ENCODE measurements around the gene NR1H2.
A peak's percentile ranks its signal among the peaks of the same experiment; 100 is the strongest.

Gene NR1H2

DNA sequence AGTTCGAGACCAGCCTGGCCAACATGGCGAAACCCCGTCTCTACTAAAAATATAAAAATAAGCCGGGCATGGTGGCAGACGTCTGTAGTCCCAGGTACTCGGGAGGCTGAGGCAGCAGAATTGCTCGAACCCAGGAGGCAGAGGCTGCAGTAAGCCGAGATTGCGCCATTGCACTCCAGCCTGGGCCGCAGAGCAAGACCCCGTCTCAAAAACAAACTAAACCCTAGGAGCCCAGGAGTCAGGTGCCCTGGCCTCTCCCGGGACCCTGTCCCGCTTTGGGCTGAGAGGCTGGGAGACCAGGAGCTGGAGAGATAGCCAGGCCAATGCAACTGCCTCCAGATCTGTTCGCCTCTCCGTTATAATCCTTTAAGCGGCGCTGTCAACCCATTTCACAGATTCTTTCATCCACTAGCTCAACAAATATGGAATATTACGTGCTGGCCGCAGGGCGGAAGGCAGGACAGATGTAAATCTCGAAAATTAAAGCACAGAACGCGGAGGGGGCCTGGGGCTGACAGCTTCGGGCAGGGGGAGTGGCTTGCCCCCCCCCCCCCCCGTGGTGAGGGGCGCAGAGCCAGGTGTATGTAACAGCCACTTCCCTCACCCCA lies 51.2 kb downstream of the NR1H2 start:
- no peak for DNase-seq

DNA sequence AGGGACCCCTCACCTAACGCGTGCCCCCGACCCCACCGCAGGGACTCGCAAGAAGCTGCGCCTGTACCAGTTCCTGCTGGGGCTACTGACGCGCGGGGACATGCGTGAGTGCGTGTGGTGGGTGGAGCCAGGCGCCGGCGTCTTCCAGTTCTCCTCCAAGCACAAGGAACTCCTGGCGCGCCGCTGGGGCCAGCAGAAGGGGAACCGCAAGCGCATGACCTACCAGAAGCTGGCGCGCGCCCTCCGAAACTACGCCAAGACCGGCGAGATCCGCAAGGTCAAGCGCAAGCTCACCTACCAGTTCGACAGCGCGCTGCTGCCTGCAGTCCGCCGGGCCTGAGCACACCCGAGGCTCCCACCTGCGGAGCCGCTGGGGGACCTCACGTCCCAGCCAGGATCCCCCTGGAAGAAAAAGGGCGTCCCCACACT lies 51.8 kb downstream of the NR1H2 start:
- peak; percentile 37 for DNase-seq

DNA sequence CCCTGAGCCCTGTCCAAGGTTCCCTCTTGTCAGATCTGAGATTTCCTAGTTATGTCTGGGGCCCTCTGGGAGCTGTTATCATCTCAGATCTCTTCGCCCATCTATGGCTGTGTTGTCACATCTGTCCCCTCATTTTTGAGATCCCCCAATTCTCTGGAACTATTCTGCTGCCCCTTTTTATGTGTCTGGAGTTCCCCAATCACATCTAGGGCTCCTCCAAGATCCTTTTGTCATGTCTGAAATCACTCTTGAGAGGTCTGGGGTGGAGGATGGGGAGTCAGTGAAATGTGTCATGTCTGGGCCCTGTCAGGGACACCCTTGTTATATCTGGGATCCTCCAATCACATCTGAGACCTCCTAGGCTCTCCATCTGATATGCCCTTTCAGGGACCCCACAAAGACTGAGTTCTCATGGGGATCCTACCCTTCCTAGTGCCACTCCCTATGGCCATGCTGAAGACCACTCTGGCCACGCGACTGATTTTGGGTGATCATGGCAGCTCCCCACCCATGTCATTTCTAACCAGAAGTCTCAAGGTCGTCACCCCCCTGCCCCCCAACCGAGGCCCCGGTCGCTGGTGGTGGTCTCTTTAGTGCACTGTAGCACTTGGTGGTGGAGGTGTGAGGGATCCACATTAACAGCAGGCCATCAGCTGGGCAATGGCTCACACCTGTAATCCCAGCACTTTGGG lies 52.7 kb downstream of the NR1H2 start:
- no peak for DNase-seq

DNA sequence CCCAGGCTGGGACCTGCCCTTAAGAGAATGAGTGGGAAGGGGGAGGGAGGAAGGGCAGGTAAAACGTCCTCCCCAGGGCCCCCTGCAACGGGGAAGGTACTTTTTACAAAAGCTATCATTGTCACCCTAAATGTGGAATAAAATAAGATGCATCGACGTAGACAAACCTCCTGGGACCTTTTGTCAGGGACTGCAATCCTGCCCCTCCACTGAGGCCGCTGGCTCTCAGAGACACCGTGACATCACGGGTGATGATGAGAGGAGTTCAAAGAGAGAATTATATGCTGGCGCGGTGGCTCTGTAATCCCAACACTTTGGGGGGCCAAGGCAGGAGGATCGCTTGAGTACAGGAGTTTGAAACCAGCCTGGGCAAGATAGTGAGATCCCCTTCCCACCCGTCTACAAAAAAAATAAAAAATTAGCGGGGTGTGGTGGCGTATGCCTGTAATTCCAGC lies 54.7 kb downstream of the NR1H2 start:
- DNase-seq, result no peak

DNA sequence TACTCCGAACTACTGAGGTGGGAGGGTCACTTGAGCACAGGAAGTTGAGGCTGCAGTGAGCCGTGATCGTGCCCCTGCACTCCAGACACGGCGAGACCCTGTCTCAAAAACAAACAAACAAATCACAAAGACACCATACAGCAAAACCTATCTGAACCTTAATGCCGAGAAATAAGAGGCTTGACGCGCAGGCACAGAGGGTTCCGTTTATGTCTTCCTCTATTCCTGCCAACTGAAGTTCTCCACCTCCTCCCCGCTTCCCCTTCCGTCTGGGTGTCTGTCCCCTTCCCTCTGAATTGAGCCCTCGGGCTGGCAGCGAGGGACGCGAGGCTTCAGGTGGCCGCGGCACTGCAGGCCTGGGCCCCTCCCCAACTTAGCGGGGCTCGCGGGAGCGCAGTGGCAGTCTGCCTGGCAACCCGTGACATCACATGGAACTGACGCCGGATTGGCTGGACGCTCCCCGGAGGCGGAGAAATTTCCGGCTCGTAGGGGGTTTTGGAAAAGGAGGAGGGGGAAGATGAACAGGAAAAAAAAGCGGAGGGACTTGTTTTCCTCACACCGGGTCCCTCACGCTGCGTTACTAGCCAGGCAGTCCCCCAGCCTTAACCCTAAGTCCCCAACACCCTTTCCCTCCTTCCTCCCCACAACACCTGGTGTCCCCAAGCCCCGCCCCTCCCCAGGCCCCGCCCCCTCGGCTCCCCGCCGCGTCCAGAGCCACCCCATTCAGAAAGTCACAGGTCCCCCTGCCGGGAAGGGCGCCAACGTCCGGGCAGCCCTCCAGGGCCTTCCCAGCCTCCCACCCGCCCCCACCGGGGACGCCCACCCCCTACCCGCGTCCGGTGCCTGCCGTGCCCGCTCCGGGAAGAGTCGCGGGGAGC lies 55.3 kb downstream of the NR1H2 start:
- DNase-seq, result peak; percentile 89

DNA sequence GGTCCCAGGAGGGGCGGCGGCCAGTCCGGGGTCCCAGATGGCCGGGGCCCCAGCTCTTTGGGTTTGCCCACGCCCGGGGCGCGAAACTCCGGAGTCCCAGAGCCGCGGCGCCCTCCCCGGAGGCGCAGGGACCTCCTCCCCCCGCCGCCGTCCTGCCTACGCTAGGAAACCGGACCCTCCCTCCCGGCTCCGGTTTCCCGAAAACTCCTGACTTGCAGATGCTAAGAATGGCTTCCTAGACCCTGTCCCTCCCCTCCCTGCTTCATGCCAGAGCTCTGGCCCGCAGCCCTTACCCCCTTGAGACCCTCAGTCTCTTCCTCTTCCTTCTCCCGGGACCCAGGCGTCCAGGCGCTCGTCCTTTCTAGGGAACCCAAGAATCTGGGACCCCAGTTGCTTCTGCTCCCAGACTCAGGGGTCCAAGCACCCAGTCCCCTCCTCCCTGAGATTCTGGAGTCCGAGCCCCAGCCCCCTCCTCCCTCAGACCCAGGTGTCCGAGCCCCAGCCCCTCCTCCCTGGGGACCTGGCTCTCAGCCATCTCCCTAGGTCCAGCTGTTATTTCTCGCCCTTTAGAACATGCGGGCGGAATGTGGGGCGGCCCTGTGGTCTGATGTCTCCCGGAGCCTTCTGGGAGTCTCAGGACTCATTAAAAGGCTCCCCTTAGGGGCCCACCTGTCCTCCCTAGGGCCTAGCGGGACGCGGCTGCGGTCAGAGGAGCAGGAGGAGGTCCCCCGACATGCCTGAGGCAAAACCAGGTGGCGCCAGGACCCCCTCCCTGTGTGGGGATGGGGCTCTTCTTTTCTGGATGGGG lies 56.2 kb downstream of the NR1H2 start, which contains the start of gene MYBPC2:
Gene MYBPC2 (plus strand): TSS at position 672 of the 808 bp plus-strand sequence. CDS start 62 bp downstream, at position 734.
- DNase-seq, result no peak
